H1 (cell line): ENCODE results near the gene CFAP61. TPM values are rescaled to one million over a fixed set of nuclear protein-coding genes. Genes with fewer than 3 reads are reported as not detected.

Experiments used
- CTCF ChIA-PET: fragments of 300-600 bp; sonication (Branson Sonifier 250); formaldehyde crosslinking; loops from one replicate; lab custom pipeline; 2021; ENCODE audit not compliant: partially characterized antibody; lab: Charles Lee
- POLR2A ChIA-PET: fragments of 300-600 bp; sonication (Branson Sonifier 250); formaldehyde crosslinking; loops from one replicate; lab custom pipeline; 2021; ENCODE audit warnings: inconsistent platforms; ENCODE audit not compliant: partially characterized antibody; lab: Charles Lee
- DNase-seq, 2 experiments: peaks; one replicate each; pipeline versions ENCODE4 v3.0.0 to v3.0.0-alpha.2; 2010 to 2022; ENCODE audit warnings: low spot score in 2 of 2, low read depth in 1 of 2, mixed read lengths in 1 of 2
- FAIRE-seq: peaks from 2 replicates; lab custom pipeline; 2011; peaks lifted over from hg19 to GRCh38; lab: Jason Lieb, UNC
- H2AFZ ChIP-seq: 2 replicates; pipeline ENCODE4 v1.8.1; 2012; ENCODE audit warnings: low read length, inconsistent platforms
- H2AK5ac ChIP-seq: 2 replicates; pipeline ENCODE4 v1.6.1; 2013; ENCODE audit warnings: low read depth, low read length
- H2BK120ac ChIP-seq: replicated peaks from 2 replicates; pipeline ENCODE3; 2013; ENCODE audit warnings: low read depth, low read length, inconsistent platforms
- H2BK12ac ChIP-seq: 2 replicates; pipeline ENCODE4 v1.6.1; 2013; ENCODE audit warnings: low read depth, low read length
- H2BK15ac ChIP-seq: 2 replicates; pipeline ENCODE4 v1.6.1; 2013; ENCODE audit warnings: low read length
- H2BK20ac ChIP-seq: 2 replicates; pipeline ENCODE4 v1.6.1; 2013; ENCODE audit warnings: low read length
- H2BK5ac ChIP-seq: 2 replicates; pipeline ENCODE4 v1.6.1; 2013; ENCODE audit warnings: low read depth, low read length
- H3K14ac ChIP-seq: 2 replicates; pipeline ENCODE4 v1.6.1; 2013; ENCODE audit warnings: inconsistent platforms; ENCODE audit not compliant: insufficient read length
- H3K18ac ChIP-seq: 2 replicates; pipeline ENCODE4 v1.6.1; 2013; ENCODE audit warnings: low read length; ENCODE audit errors: extremely low read depth
- H3K23ac ChIP-seq: 2 replicates; pipeline ENCODE4 v1.6.1; 2013; ENCODE audit warnings: inconsistent platforms; ENCODE audit not compliant: insufficient read length
- H3K23me2 ChIP-seq: 2 replicates; pipeline ENCODE4 v1.6.1; 2013; ENCODE audit warnings: low read depth, low read length
- H3K27ac ChIP-seq: 2 replicates; pipeline ENCODE4 v1.6.1; 2011; ENCODE audit warnings: low read depth, low read length, inconsistent platforms
- H3K27me3 ChIP-seq, 4 experiments: replicated peaks in 1 of 4; 1 replicate in 1 of 4; 2 replicates in 3 of 4; pipeline versions ENCODE4 v1.6.1 to v1.8.1; 2011 to 2013; ENCODE audit warnings: low read length in 3 of 4, mild to moderate bottlenecking in 3 of 4, inconsistent platforms in 2 of 4, mixed read lengths in 2 of 4, moderate library complexity in 1 of 4; ENCODE audit not compliant: control insufficient read depth in 3 of 4, insufficient read depth in 3 of 4; ENCODE audit errors: extremely low read depth in 1 of 4
- H3K36me3 ChIP-seq, 4 experiments: 2 replicates each; pipeline versions ENCODE4 v1.6.1 to v1.8.1; 2011 to 2013; ENCODE audit warnings: mild to moderate bottlenecking in 4 of 4, low read length in 3 of 4, moderate library complexity in 2 of 4, control low read depth in 1 of 4, inconsistent platforms in 1 of 4; ENCODE audit not compliant: insufficient read depth in 4 of 4, control insufficient read depth in 2 of 4
- H3K4ac ChIP-seq: replicated peaks from 2 replicates; pipeline ENCODE3; 2013; ENCODE audit warnings: low read length, low read depth, mixed read lengths, inconsistent platforms; ENCODE audit not compliant: insufficient read length
- H3K4me1 ChIP-seq, 4 experiments: replicated peaks in 1 of 4; 1 replicate in 1 of 4; 2 replicates in 3 of 4; pipeline versions ENCODE4 v1.6.1 to v1.8.1; 2011 to 2013; ENCODE audit warnings: low read length in 3 of 4, inconsistent platforms in 2 of 4, mixed read lengths in 1 of 4; ENCODE audit not compliant: insufficient read depth in 4 of 4, control insufficient read depth in 3 of 4
- H3K4me2 ChIP-seq, 2 experiments: 2 replicates each; pipeline versions ENCODE4 v1.6.1 to v1.8.1; 2011 to 2013; ENCODE audit warnings: low read depth in 2 of 2, low read length in 2 of 2, control low read depth in 1 of 2, inconsistent platforms in 1 of 2, mild to moderate bottlenecking in 1 of 2; ENCODE audit not compliant: insufficient read depth in 1 of 2
- H3K4me3 ChIP-seq, 4 experiments: fragments of 200-600, 300-600 bp in 1 of 4; sonication (generic), shearing (Covaris generic), sonication (Bioruptor Twin) in 1 of 4; 2 replicates each; pipeline versions ENCODE4 v1.5.1 to v1.8.1; 2011 to 2016; ENCODE audit warnings: low read length in 4 of 4, low read depth in 3 of 4, control low read depth in 2 of 4, inconsistent platforms in 2 of 4, mild to moderate bottlenecking in 2 of 4, mixed read lengths in 1 of 4, moderate library complexity in 1 of 4; ENCODE audit not compliant: insufficient read depth in 2 of 4; ENCODE audit errors: extremely low read depth in 1 of 4
- H3K56ac ChIP-seq: replicated peaks from 2 replicates; pipeline ENCODE3; 2013; ENCODE audit warnings: low read depth, mild to moderate bottlenecking, mixed read lengths, low read length, inconsistent platforms; ENCODE audit not compliant: insufficient read length
- H3K79me1 ChIP-seq: 2 replicates; pipeline ENCODE4 v1.6.1; 2013; ENCODE audit warnings: low read depth, low read length, control low read depth
- H3K79me2 ChIP-seq, 2 experiments: 2 replicates each; pipeline versions ENCODE4 v1.6.1 to v1.8.1; 2012 to 2013; ENCODE audit warnings: low read length in 2 of 2, mild to moderate bottlenecking in 2 of 2, inconsistent platforms in 1 of 2; ENCODE audit not compliant: insufficient read depth in 2 of 2, control insufficient read depth in 1 of 2
- H3K9ac ChIP-seq, 4 experiments: replicated peaks in 1 of 4; 1 replicate in 1 of 4; 2 replicates in 3 of 4; pipeline versions ENCODE4 v1.6.1 to v1.8.1; 2011 to 2013; ENCODE audit warnings: low read depth in 3 of 4, low read length in 3 of 4, control low read depth in 2 of 4, mild to moderate bottlenecking in 2 of 4, moderate library complexity in 2 of 4, inconsistent platforms in 1 of 4; ENCODE audit errors: extremely low read depth in 1 of 4
- H3K9me3 ChIP-seq, 2 experiments: 2 replicates each; pipeline versions ENCODE4 v1.6.1 to v1.8.1; 2012 to 2013; ENCODE audit warnings: mild to moderate bottlenecking in 2 of 2, moderate library complexity in 2 of 2, control low read depth in 1 of 2, inconsistent platforms in 1 of 2, low read depth in 1 of 2, low read length in 1 of 2, mixed read lengths in 1 of 2; ENCODE audit not compliant: insufficient read depth in 2 of 2
- H4K20me1 ChIP-seq, 2 experiments: replicated peaks in 1 of 2; 2 replicates each; pipeline versions ENCODE3 to v1.8.1; 2011 to 2013; ENCODE audit warnings: inconsistent platforms in 2 of 2, low read length in 2 of 2, mild to moderate bottlenecking in 1 of 2; ENCODE audit not compliant: insufficient read depth in 2 of 2, control insufficient read depth in 1 of 2
- H4K5ac ChIP-seq: 2 replicates; pipeline ENCODE4 v1.6.1; 2013; ENCODE audit warnings: low read length, low read depth, mixed read lengths, inconsistent platforms; ENCODE audit not compliant: insufficient read length
- H4K8ac ChIP-seq: 2 replicates; pipeline ENCODE4 v1.8.0; 2013; ENCODE audit warnings: mild to moderate bottlenecking, moderate library complexity, low read length, inconsistent platforms; ENCODE audit not compliant: insufficient read depth; ENCODE audit errors: extremely low read depth
- H4K91ac ChIP-seq: replicated peaks from 2 replicates; pipeline ENCODE3; 2013; ENCODE audit warnings: low read length, mixed read lengths, inconsistent platforms; ENCODE audit not compliant: insufficient read length
- ATF3 ChIP-seq: IDR thresholded peaks from 2 replicates; pipeline ENCODE4 v1.6.1; 2011; ENCODE audit warnings: low read depth, mild to moderate bottlenecking, low read length; ENCODE audit not compliant: insufficient read depth
- BACH1 ChIP-seq: IDR thresholded peaks from 2 replicates; pipeline ENCODE4 v1.6.1; 2012; ENCODE audit warnings: low read length, improper control_type of control experiment
- CBX8 ChIP-seq: fragments of 300-800, 300-1000 bp; sonication (generic); IDR thresholded peaks from 2 replicates; pipeline ENCODE4 v1.7.1; 2016; ENCODE audit warnings: low read depth, low read length, borderline replicate concordance
- CTBP2 ChIP-seq: IDR thresholded peaks from 2 replicates; pipeline ENCODE4 v1.7.0; 2011; ENCODE audit warnings: borderline replicate concordance, mild to moderate bottlenecking, moderate library complexity, mixed read lengths, low read length; ENCODE audit not compliant: insufficient read depth, insufficient read length
- CTCF ChIP-seq, 3 experiments: IDR thresholded peaks; 1 replicate in 2 of 3; 2 replicates in 1 of 3; pipeline versions ENCODE4 v1.5.1 to v1.6.1; 2011; ENCODE audit warnings: low read length in 3 of 3, mild to moderate bottlenecking in 3 of 3, inconsistent platforms in 2 of 3, low read depth in 1 of 3, moderate library complexity in 1 of 3; ENCODE audit not compliant: insufficient read depth in 1 of 3; ENCODE audit errors: control extremely low read depth in 1 of 3
- GTF2F1 ChIP-seq: IDR thresholded peaks from 2 replicates; pipeline ENCODE4 v1.6.1; 2012; ENCODE audit warnings: low read depth, low read length, improper control_type of control experiment, borderline replicate concordance
- NRF1 ChIP-seq: IDR thresholded peaks from 2 replicates; pipeline ENCODE4 v1.6.1; 2011; ENCODE audit warnings: mild to moderate bottlenecking, low read depth, low read length, improper control_type of control experiment
- SP2 ChIP-seq: IDR thresholded peaks from 2 replicates; pipeline ENCODE4 v1.6.1; 2012; ENCODE audit warnings: mild to moderate bottlenecking, low read length, inconsistent platforms
- SP4 ChIP-seq: IDR thresholded peaks from 2 replicates; pipeline ENCODE4 v1.6.1; 2012; ENCODE audit warnings: low read length, inconsistent platforms
- TAF1 ChIP-seq: IDR thresholded peaks from 2 replicates; pipeline ENCODE4 v1.6.1; 2011; ENCODE audit warnings: mild to moderate bottlenecking, low read depth, low read length
- ZNF274 ChIP-seq: IDR thresholded peaks from 2 replicates; pipeline ENCODE4 v1.7.0; 2012; ENCODE audit warnings: low read length, borderline replicate concordance; ENCODE audit errors: extremely low read depth
- WGBS, 2 experiments: shearing (Covaris generic) in 1 of 2; methylation state at CpG; one replicate each; pipeline versions ENCODE4 v1.1.6 to v1.1.7; 2013 to 2015; ENCODE audit warnings: low lambda C conversion rate in 2 of 2, mixed read lengths in 2 of 2, inconsistent platforms in 1 of 2, low coverage in 1 of 2, missing lambda C conversion rate in 1 of 2; ENCODE audit not compliant: insufficient replicate concordance in 2 of 2, insufficient coverage in 1 of 2, insufficient read length in 1 of 2; ENCODE audit errors: extremely low coverage in 1 of 2, missing lambda C conversion rate in 1 of 2; 5-methylcytosine and 5-hydroxymethylcytosine counted together
- polyA plus RNA-seq, 7 experiments: library from polyadenylated mRNA; depleted of rRNA in 3 of 7; stranded (reverse) in 5 of 7; unstranded in 2 of 7; fragments of >200 nt in 5 of 7; fragments of 200-250 nt in 2 of 7; gene quantifications; 1 replicate in 5 of 7; 2 replicates in 1 of 7; 4 replicates in 1 of 7; pipeline versions ENCODE4 v1.2.1 to v1.2.3, GENCODE V29; 2011 to 2013; ENCODE audit warnings: missing spikeins in 2 of 7, mixed read lengths in 2 of 7
- total RNA-seq: library from RNA; stranded (reverse); fragmentation: NEBNext Ultra II Directional; extraction: Animal tissue kit (Norgen Biotek cat#: 25700); gene quantifications from 2 replicates; pipeline ENCODE4 v1.2.1, GENCODE V29; 2021

CFAP61 gene
- total and polyA plus RNA-seq, 2 of the 8 experiments (the other 6 are each of a cell fraction or from before 2014, with no cell fraction given) = 0.29 to 0.61 TPM

GRCh38 chr20:20143165-20143564 is 90.8 kb downstream of the CFAP61 start:
- WGBS, 2 experiments = 79% methylated on average over 2 of the region's 2 CpGs; no CpG with 5 or more reads in 1 of the 2 experiments
- FAIRE-seq = no peak
- no peak for TF ChIP-seq CBX8
- TF ChIP-seq CTCF (IDR thresholded peaks at IDR 0.05; ENCODE audit: control extremely low read depth in 1 of 3, insufficient read depth in 1 of 3, low read depth in 1 of 3, low read length in 3 of 3) = no peak
- TF ChIP-seq NRF1 = no peak
- TF ChIP-seq CTBP2 = no peak
- TF ChIP-seq SP2 = no peak
- no peak for TF ChIP-seq ZNF274
- TF ChIP-seq TAF1 = no peak
- TF ChIP-seq SP4 = no peak
- no peak for TF ChIP-seq GTF2F1
- no peak for TF ChIP-seq BACH1
- TF ChIP-seq ATF3 = no peak

More at GRCh38 chr20:20143165-20143564, 90.8 kb downstream of the CFAP61 start:
- Histone ChIP-seq H3K9ac (no peak overlapping the region), H3K23me2 (no peaks in the 10 kb centered on the region), H3K23ac (no peak overlapping the region), H2AFZ (no peak overlapping the region), H2BK120ac (no peak overlapping the region), H3K9me3 (no peaks in the 10 kb centered on the region), H3K14ac (no peak overlapping the region), H3K27me3 (no peaks in the 10 kb centered on the region), H3K4me1 (peaks cover 0 to 2% (median under 1%) of the 10 kb centered on the region in 4 experiments; a peak in 2 of 7 replicates), H3K4ac (no peak overlapping the region), H3K36me3 (no peaks in the 10 kb centered on the region), H3K56ac (no peak overlapping the region), H4K5ac (no peak overlapping the region), H3K27ac (no peak overlapping the region), H3K4me3 (no peak overlapping the region), H3K18ac (no peak overlapping the region), H2BK20ac (no peak overlapping the region), H3K79me1 (no peaks in the 10 kb centered on the region), H4K20me1 (no peaks in the 10 kb centered on the region), H2BK5ac (no peak overlapping the region), H2BK15ac (no peak overlapping the region), H3K4me2 (no peak overlapping the region), H2BK12ac (no peak overlapping the region), H3K79me2 (no peaks in the 10 kb centered on the region), H4K8ac (no peak overlapping the region), H4K91ac (no peak overlapping the region), H2AK5ac (no peak overlapping the region)
- ChIA-PET POLR2A (no interaction called here), CTCF (interaction anchor here (0.8 kb wide), 1 partner anchor 90 kb away, joined by 3 read pairs; no protein-coding TSS in a partner anchor)
- DNase-seq = no peak
